Brain pericyte (primary cell): Measurements from ENCODE around the gene OR4S2.

Experiments used
- DNase-seq: peaks from one replicate; pipeline ENCODE4 v3.0.0-alpha.2; 2012; ENCODE audit warnings: low read depth, low spot score

OR4S2 gene

GRCh38 chr11:55648027-55648426 lies at the start of gene OR4S2:
Gene OR4S2, plus strand, starts transcription at chr11:55648327. Its CDS starts 2,577 bp downstream, at chr11:55650904.
- no peak for DNase-seq

GRCh38 chr11:55607545-55607944 lies 40.6 kb upstream of the OR4S2 start, which contains the start of gene OR4C11:
Gene OR4C11, minus strand, starts transcription at chr11:55607645. Its CDS starts 3,272 bp downstream, at chr11:55604373.
- DNase-seq, result no peak

- no peak for DNase-seq
These were observed 23.6 kb upstream of the OR4S2 start for GRCh38 chr11:55624531-55624930.

- DNase-seq, result no peak
These were observed 13.3 kb upstream of the OR4S2 start, which contains the start of gene OR4P4 for GRCh38 chr11:55634813-55635212. Gene OR4P4, plus strand, starts transcription at chr11:55635113.

GRCh38 chr11:55652560-55652959 lies 4.4 kb downstream of the OR4S2 start:
- no peak for DNase-seq

GRCh38 chr11:55655096-55655495 lies 7.0 kb downstream of the OR4S2 start:
- DNase-seq, result no peak

- DNase-seq, result no peak
These were observed 10.0 kb downstream of the OR4S2 start for GRCh38 chr11:55658031-55658573.

GRCh38 chr11:55658608-55659007 lies 10.5 kb downstream of the OR4S2 start:
- no peak for DNase-seq

GRCh38 chr11:55661901-55662300 lies 13.8 kb downstream of the OR4S2 start, which contains the start of gene OR4C6:
Gene OR4C6, plus strand, starts transcription at chr11:55662201. Its CDS starts 2,966 bp downstream, at chr11:55665167.
- DNase-seq, result no peak

GRCh38 chr11:55669376-55669775 lies 21.2 kb downstream of the OR4S2 start:
- no peak for DNase-seq

GRCh38 chr11:55673860-55674259 lies 25.7 kb downstream of the OR4S2 start:
- DNase-seq, result no peak

- DNase-seq, result no peak
These were observed 49.7 kb downstream of the OR4S2 start for GRCh38 chr11:55697817-55698216.

GRCh38 chr11:55701429-55701828 lies 53.3 kb downstream of the OR4S2 start:
- no peak for DNase-seq
